GM18870 (cell line): ENCODE measurements around the gene IGFBP6.

Experiments used
- ATAC-seq: cut with Tn5 transposase; IDR thresholded peaks from one replicate; pipeline ENCODE4 v1.9.1; 2021; ENCODE audit warnings: moderate library complexity; ENCODE audit not compliant: unreplicated experiment

IGFBP6 gene

GRCh38 chr12:53059434-53060063, 37.9 kb upstream of the IGFBP6 start:
- ATAC-seq = no peak

DNA sequence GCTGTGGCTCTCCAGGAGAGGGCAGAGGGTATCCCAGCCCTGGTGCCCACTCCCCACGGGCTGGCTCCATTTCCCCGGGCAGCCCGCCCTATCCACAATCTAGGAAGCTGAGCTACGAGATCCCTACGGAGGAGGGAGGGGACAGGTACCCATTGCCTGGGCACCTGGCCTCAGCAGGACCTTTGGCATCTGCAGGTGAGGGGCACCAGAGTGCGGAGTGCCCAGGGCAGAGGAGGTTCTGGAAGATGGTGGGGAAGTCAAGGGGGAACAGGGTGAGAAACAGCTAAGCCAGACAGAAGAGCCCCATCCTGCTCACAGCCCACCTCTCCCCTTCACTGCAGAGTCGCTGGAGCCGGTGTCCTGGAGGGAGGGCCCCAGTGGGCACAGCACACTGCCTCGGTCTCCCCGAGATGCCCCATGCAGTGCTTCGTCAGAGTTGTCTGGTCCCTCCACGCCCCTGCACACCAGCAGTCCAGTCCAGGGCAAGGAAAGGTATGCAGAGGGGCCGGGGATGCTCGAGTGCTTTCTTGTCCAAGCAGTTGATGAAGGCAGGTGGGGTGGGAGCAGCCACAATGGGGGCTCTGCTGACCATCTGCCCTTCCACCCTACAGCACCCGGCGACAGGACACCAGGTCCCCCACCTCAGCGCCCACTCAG, 37.3 kb upstream of the IGFBP6 start:
- no peak for ATAC-seq

DNA sequence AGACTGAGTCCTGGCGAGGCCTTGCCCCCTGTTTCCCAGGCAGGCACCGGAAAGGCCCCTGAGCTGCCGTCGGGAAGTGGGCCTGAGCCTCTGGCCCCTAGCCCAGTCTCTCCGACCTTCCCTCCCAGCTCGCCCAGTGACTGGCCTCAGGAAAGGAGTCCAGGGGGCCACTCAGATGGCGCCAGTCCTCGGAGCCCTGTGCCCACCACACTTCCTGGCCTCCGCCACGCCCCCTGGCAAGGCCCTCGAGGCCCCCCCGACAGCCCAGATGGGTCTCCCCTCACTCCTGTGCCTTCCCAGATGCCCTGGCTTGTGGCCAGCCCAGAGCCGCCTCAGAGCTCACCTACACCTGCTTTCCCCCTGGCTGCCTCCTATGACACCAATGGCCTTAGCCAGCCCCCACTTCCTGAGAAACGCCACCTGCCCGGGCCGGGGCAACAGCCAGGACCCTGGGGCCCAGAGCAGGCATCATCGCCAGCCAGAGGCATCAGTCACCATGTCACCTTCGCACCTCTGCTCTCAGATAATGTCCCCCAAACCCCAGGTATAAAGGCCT, 36.7 kb upstream of the IGFBP6 start:
- no peak for ATAC-seq

- ATAC-seq = no peak
Observed at GRCh38 chr12:53061404-53062010, 36.0 kb upstream of the IGFBP6 start.

DNA sequence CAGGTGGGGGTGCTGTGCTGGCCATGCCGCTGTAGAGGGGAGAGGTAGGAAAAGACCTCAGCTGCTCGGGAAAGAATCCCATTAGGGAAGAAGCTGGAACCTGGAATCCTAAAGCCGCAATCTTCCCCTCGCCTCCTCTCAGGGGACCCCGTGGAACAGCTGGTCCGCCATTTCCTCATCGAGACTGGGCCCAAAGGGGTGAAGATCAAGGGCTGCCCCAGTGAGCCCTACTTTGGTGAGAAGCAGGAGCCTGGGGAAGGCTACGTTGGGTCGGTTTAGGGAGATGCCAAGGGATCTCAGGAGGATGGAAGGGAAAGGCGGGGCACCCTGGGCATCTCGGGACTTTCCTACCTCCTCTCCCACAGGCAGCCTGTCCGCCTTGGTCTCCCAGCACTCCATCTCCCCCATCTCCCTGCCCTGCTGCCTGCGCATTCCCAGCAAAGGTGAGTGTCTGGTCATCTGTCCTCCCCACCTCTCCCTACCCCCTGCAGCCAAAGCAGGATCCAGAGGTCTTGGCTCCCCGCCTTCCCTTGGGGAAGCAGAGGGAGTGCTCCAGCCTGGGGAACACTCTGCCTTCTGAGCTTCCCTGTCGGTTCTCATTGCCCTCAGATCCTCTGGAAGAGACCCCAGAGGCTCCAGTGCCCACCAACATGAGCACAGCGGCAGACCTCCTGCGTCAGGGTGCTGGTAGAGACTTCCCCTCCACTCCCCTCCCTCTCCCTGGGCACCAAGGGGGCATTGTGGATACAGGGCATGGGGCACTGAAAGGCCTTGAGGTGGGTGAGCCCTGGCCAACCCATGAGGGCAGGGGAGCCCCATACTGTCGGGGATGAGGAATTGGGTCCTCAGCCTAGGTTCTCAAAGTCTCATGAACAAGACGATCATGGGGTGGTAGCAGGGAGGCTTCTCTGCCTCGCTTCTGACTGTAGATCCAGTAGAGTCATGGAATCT, 35.2 kb upstream of the IGFBP6 start:
- ATAC-seq = no peak

DNA sequence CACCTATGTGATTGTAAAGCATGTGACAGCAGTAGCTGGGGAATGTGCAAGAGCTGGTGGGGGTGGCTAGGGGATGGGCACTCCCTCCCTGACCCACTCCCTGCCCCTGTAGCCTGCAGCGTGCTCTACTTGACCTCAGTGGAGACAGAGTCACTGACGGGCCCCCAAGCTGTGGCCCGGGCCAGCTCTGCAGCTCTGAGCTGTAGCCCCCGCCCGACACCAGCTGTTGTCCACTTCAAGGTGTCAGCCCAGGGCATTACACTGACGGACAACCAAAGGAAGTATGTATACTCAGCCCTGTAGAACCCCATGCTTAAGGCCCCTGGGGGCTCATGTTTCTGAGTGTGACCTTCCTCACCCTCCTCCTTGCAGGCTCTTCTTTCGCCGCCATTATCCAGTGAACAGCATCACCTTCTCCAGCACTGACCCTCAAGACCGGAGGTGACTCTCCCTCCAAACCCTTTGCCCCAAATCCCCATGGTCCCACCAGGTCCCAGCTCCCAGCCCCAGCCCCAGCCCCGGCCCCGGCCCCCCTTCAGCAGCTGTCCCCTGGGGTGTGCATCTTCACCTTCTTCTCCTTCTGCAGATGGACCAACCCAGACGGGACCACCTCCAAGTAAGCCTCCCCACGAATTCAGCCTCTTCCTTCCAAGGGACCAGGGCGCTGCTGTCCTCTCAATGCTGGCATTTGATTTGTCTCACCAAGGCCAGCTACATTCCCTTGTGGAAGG, 34.3 kb upstream of the IGFBP6 start:
- ATAC-seq = no peak

GRCh38 chr12:53063708-53064612, 33.5 kb upstream of the IGFBP6 start:
- ATAC-seq = no peak

GRCh38 chr12:53064613-53065436, 32.6 kb upstream of the IGFBP6 start:
- no peak for ATAC-seq

GRCh38 chr12:53065470-53065869, 32.0 kb upstream of the IGFBP6 start:
- no peak for ATAC-seq

DNA sequence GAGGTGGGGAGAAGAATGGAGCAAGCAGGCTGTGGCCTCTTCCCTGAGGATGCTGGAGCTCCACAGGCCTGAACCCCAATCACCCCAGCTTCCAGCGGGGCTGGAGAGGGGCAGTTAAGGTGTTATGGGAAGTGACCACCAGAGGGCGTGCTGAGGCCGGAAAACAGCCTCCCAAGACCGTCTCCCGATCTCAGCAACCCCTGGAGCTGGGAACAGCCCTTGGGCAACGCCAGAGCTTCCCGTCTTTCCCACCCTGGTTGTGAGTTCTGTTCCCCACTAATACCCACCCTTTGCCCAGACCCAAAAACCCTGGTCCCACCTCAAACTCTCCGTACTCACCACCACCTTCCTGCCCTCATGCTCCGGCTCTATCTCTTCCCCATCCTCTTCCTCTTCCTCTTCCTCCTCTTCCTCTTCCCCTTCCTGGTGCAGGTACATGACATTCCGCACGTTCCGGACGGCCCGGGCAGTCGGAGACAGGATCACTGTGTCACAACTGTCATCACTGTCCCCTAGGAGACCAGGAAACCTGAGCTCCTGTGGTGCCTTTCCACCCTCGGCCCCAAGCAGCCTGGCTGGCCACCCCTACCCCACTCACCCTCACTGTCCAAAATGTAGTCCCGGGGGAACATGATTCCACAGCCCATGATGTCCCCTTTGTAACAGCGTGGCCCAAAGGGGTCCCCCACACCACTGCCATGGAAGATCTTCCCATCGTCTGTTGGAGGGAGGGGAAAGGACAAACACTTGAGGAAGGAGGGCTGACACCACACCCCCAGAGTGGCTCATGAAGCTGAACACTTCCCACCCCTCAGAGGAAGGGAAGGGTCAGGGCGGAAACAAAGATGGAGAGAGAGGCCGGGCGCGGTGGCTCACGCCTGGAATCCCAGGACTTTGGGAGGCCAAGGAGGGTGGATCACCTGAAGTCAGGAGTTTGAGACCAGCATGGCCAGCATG, 31.2 kb upstream of the IGFBP6 start:
- no peak for ATAC-seq

DNA sequence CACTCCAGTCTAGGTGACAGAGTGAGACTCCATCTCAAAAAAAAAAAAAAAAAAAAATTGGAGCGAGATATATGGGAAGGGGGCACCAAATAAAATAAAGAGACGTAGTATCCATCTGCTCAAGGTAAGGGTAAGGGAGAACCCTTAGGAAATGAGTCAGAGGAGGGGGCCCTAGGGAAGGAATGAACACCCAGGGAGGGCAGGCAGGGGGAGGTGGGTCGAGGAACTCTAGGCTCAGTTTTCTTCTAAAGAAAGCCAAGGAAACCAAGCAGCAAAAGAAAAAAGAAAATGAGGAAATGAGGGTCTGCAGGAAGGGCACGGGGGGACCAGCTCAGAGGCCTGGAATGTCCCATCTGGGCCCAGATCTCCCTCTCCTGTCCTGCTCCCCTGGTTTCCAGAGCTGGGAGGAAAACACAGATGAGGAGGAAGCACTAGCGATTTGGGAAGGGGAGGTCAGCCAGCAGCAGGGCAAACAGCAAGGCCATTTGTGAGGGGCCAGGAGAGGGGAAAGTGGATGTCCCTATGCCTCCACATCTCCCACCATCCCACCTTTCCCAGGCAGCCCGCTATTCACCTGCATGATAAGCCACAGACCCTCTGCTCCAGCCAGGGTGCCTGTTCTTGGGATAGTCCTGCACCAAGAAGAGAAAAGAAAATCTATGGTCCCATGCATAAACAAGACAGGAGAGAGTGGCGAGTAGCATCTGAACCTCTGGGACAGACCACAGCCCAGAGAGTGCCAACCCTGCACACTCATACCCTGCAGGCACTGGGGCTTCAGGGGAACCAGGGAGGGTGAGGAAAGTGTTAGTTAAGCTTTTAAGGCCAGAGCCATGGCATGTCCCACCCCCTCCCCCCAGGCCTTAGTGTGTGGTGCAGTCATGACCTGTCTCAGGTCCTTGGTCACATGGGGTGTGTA, 30.1 kb upstream of the IGFBP6 start:
- no peak for ATAC-seq

DNA sequence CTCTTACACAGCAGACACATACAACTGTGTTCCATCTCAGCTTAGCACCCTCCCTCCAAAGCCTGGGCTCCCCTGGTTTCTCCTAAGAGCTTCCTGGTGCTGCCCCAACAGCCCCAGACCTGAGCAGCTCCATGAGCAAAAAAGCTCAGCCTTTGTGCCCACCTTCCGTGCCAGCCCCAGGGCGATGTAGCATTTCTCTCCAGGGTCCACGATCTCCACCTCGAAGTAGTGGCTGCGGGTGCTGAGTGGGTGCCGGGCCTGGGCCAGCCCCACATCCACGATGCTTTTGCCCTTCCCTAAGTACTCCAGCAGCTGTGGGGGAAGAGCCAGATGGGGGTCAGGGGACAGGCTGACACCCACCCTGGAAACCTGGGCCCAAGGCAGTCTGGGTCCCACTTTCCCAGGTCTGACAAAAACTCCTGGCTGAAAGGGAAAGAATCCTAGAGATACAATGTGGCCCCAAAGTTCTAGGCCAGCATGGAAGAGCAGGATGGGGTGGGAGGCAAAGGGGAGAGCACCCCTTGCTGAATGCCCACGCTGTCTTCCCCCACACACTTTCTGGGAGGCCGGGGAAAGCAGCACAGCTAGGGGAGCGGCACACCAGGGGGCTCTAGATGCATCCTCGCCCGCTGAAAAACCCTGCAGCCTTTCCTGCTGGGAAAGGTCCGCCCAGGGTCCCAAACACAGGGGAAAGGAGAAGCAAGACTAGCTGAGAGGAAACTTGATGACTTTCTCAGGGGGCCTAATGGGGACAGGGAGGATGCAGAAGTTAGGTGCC, 29.3 kb upstream of the IGFBP6 start:
- ATAC-seq = no peak

DNA sequence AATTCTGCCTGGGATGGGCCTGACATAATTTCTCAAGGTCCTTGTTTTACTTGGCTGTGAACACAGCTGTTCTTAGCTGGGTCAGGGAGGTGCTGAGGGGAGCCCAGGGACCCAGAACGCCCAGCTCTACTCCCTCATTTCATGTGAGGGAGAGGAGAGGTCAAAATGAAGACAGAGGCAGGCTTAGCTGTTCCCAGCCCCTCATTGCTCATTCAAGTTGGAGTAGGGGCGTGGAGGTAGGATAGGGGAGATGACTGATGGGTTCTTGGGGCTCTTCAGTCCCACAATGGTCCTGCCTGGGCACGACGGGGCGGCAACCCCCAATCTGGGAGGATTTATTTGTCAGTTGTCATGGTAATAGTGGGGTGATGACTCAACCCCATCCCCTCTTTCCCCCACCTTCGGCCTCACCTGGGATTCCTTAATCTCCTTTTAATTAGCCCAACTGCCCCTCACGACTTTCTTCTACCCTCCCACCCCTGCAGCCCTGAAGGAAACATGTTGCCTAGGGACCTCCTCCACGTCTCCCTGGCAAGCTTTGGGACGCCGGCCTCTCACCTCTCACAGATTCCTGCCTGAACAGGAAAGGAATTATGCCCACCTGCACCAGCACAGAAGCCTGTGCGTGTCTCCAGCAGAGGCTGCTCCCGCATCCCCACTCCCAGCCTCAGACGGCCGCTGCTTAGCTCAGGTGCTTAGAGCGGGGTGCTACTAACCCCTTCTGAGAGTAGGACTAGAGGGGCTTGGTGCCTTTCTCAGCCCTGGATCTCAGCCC, 28.5 kb upstream of the IGFBP6 start:
- ATAC-seq = no peak

DNA sequence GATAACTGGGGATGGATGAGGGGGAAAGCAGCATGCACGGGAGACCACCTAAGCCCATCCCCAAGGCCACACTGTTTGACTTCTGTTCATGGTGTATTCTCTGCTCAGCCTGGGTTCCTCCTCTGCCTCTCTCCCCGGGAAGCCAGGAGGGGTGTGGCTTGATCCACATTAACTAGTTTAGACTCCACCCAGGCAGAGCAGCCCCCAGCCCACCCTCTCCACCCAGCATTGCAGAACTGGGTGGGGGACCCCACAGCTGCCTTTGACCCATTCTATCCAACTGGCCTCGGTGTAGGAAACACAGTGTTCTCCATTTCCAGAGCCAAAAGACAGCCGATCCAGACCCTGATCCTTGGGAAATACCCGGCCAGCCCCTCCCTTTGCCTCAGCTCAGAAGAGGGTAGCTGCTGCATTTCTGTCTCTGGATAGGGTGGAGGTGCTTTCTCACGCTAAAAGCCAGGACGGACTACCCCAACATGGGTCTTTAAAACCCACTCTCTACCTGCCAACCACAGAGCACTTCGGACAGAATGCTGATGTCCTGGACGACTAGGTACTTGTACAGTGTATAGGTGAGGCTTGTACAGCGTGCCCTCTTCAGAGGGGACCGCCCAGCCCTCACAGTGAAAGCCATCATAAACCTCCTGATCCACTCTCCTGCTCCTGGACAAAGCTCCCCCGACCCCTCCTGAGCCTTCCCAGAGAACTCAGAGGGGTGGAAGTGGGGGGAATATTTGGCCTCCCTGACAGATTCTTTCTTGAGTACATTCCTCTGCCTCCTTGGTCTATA, 27.7 kb upstream of the IGFBP6 start:
- ATAC-seq = no peak
